H1 (cell line): ENCODE results near the gene APEH. TPM values are rescaled to one million over a fixed set of nuclear protein-coding genes. Genes with fewer than 3 reads are reported as not detected.

ENCODE experiments used
- CTCF ChIA-PET: fragments of 300-600 bp; sonication (Branson Sonifier 250); formaldehyde crosslinking; loops from one replicate; lab custom pipeline; 2021; ENCODE audit not compliant: partially characterized antibody; lab: Charles Lee
- POLR2A ChIA-PET: fragments of 300-600 bp; sonication (Branson Sonifier 250); formaldehyde crosslinking; loops from one replicate; lab custom pipeline; 2021; ENCODE audit warnings: inconsistent platforms; ENCODE audit not compliant: partially characterized antibody; lab: Charles Lee
- DNase-seq, 2 experiments: peaks; one replicate each; pipeline versions ENCODE4 v3.0.0 to v3.0.0-alpha.2; 2010 to 2022; ENCODE audit warnings: low spot score in 2 of 2, low read depth in 1 of 2, mixed read lengths in 1 of 2
- FAIRE-seq: peaks from 2 replicates; lab custom pipeline; 2011; peaks lifted over from hg19 to GRCh38; lab: Jason Lieb, UNC
- H2AFZ ChIP-seq: 2 replicates; pipeline ENCODE4 v1.8.1; 2012; ENCODE audit warnings: low read length, inconsistent platforms
- H2AK5ac ChIP-seq: 2 replicates; pipeline ENCODE4 v1.6.1; 2013; ENCODE audit warnings: low read depth, low read length
- H2BK120ac ChIP-seq: replicated peaks from 2 replicates; pipeline ENCODE3; 2013; ENCODE audit warnings: low read depth, low read length, inconsistent platforms
- H2BK12ac ChIP-seq: 2 replicates; pipeline ENCODE4 v1.6.1; 2013; ENCODE audit warnings: low read depth, low read length
- H2BK15ac ChIP-seq: 2 replicates; pipeline ENCODE4 v1.6.1; 2013; ENCODE audit warnings: low read length
- H2BK20ac ChIP-seq: 2 replicates; pipeline ENCODE4 v1.6.1; 2013; ENCODE audit warnings: low read length
- H2BK5ac ChIP-seq: 2 replicates; pipeline ENCODE4 v1.6.1; 2013; ENCODE audit warnings: low read depth, low read length
- H3K14ac ChIP-seq: 2 replicates; pipeline ENCODE4 v1.6.1; 2013; ENCODE audit warnings: inconsistent platforms; ENCODE audit not compliant: insufficient read length
- H3K18ac ChIP-seq: 2 replicates; pipeline ENCODE4 v1.6.1; 2013; ENCODE audit warnings: low read length; ENCODE audit errors: extremely low read depth
- H3K23ac ChIP-seq: 2 replicates; pipeline ENCODE4 v1.6.1; 2013; ENCODE audit warnings: inconsistent platforms; ENCODE audit not compliant: insufficient read length
- H3K23me2 ChIP-seq: 2 replicates; pipeline ENCODE4 v1.6.1; 2013; ENCODE audit warnings: low read depth, low read length
- H3K27ac ChIP-seq: 2 replicates; pipeline ENCODE4 v1.6.1; 2011; ENCODE audit warnings: low read depth, low read length, inconsistent platforms
- H3K27me3 ChIP-seq, 4 experiments: replicated peaks in 1 of 4; 1 replicate in 1 of 4; 2 replicates in 3 of 4; pipeline versions ENCODE4 v1.6.1 to v1.8.1; 2011 to 2013; ENCODE audit warnings: low read length in 3 of 4, mild to moderate bottlenecking in 3 of 4, inconsistent platforms in 2 of 4, mixed read lengths in 2 of 4, moderate library complexity in 1 of 4; ENCODE audit not compliant: control insufficient read depth in 3 of 4, insufficient read depth in 3 of 4; ENCODE audit errors: extremely low read depth in 1 of 4
- H3K36me3 ChIP-seq, 4 experiments: 2 replicates each; pipeline versions ENCODE4 v1.6.1 to v1.8.1; 2011 to 2013; ENCODE audit warnings: mild to moderate bottlenecking in 4 of 4, low read length in 3 of 4, moderate library complexity in 2 of 4, control low read depth in 1 of 4, inconsistent platforms in 1 of 4; ENCODE audit not compliant: insufficient read depth in 4 of 4, control insufficient read depth in 2 of 4
- H3K4ac ChIP-seq: replicated peaks from 2 replicates; pipeline ENCODE3; 2013; ENCODE audit warnings: low read length, low read depth, mixed read lengths, inconsistent platforms; ENCODE audit not compliant: insufficient read length
- H3K4me1 ChIP-seq, 4 experiments: replicated peaks in 1 of 4; 1 replicate in 1 of 4; 2 replicates in 3 of 4; pipeline versions ENCODE4 v1.6.1 to v1.8.1; 2011 to 2013; ENCODE audit warnings: low read length in 3 of 4, inconsistent platforms in 2 of 4, mixed read lengths in 1 of 4; ENCODE audit not compliant: insufficient read depth in 4 of 4, control insufficient read depth in 3 of 4
- H3K4me2 ChIP-seq, 2 experiments: 2 replicates each; pipeline versions ENCODE4 v1.6.1 to v1.8.1; 2011 to 2013; ENCODE audit warnings: low read depth in 2 of 2, low read length in 2 of 2, control low read depth in 1 of 2, inconsistent platforms in 1 of 2, mild to moderate bottlenecking in 1 of 2; ENCODE audit not compliant: insufficient read depth in 1 of 2
- H3K4me3 ChIP-seq, 4 experiments: fragments of 200-600, 300-600 bp in 1 of 4; sonication (generic), shearing (Covaris generic), sonication (Bioruptor Twin) in 1 of 4; 2 replicates each; pipeline versions ENCODE4 v1.5.1 to v1.8.1; 2011 to 2016; ENCODE audit warnings: low read length in 4 of 4, low read depth in 3 of 4, control low read depth in 2 of 4, inconsistent platforms in 2 of 4, mild to moderate bottlenecking in 2 of 4, mixed read lengths in 1 of 4, moderate library complexity in 1 of 4; ENCODE audit not compliant: insufficient read depth in 2 of 4; ENCODE audit errors: extremely low read depth in 1 of 4
- H3K56ac ChIP-seq: replicated peaks from 2 replicates; pipeline ENCODE3; 2013; ENCODE audit warnings: low read depth, mild to moderate bottlenecking, mixed read lengths, low read length, inconsistent platforms; ENCODE audit not compliant: insufficient read length
- H3K79me1 ChIP-seq: 2 replicates; pipeline ENCODE4 v1.6.1; 2013; ENCODE audit warnings: low read depth, low read length, control low read depth
- H3K79me2 ChIP-seq, 2 experiments: 2 replicates each; pipeline versions ENCODE4 v1.6.1 to v1.8.1; 2012 to 2013; ENCODE audit warnings: low read length in 2 of 2, mild to moderate bottlenecking in 2 of 2, inconsistent platforms in 1 of 2; ENCODE audit not compliant: insufficient read depth in 2 of 2, control insufficient read depth in 1 of 2
- H3K9ac ChIP-seq, 4 experiments: replicated peaks in 1 of 4; 1 replicate in 1 of 4; 2 replicates in 3 of 4; pipeline versions ENCODE4 v1.6.1 to v1.8.1; 2011 to 2013; ENCODE audit warnings: low read depth in 3 of 4, low read length in 3 of 4, control low read depth in 2 of 4, mild to moderate bottlenecking in 2 of 4, moderate library complexity in 2 of 4, inconsistent platforms in 1 of 4; ENCODE audit errors: extremely low read depth in 1 of 4
- H3K9me3 ChIP-seq, 2 experiments: 2 replicates each; pipeline versions ENCODE4 v1.6.1 to v1.8.1; 2012 to 2013; ENCODE audit warnings: mild to moderate bottlenecking in 2 of 2, moderate library complexity in 2 of 2, control low read depth in 1 of 2, inconsistent platforms in 1 of 2, low read depth in 1 of 2, low read length in 1 of 2, mixed read lengths in 1 of 2; ENCODE audit not compliant: insufficient read depth in 2 of 2
- H4K20me1 ChIP-seq, 2 experiments: replicated peaks in 1 of 2; 2 replicates each; pipeline versions ENCODE3 to v1.8.1; 2011 to 2013; ENCODE audit warnings: inconsistent platforms in 2 of 2, low read length in 2 of 2, mild to moderate bottlenecking in 1 of 2; ENCODE audit not compliant: insufficient read depth in 2 of 2, control insufficient read depth in 1 of 2
- H4K5ac ChIP-seq: 2 replicates; pipeline ENCODE4 v1.6.1; 2013; ENCODE audit warnings: low read length, low read depth, mixed read lengths, inconsistent platforms; ENCODE audit not compliant: insufficient read length
- H4K8ac ChIP-seq: 2 replicates; pipeline ENCODE4 v1.8.0; 2013; ENCODE audit warnings: mild to moderate bottlenecking, moderate library complexity, low read length, inconsistent platforms; ENCODE audit not compliant: insufficient read depth; ENCODE audit errors: extremely low read depth
- H4K91ac ChIP-seq: replicated peaks from 2 replicates; pipeline ENCODE3; 2013; ENCODE audit warnings: low read length, mixed read lengths, inconsistent platforms; ENCODE audit not compliant: insufficient read length
- BRCA1 ChIP-seq: IDR thresholded peaks from 2 replicates; pipeline ENCODE4 v1.6.1; 2012; ENCODE audit warnings: low read depth, low read length, improper control_type of control experiment
- CTBP2 ChIP-seq: IDR thresholded peaks from 2 replicates; pipeline ENCODE4 v1.7.0; 2011; ENCODE audit warnings: borderline replicate concordance, mild to moderate bottlenecking, moderate library complexity, mixed read lengths, low read length; ENCODE audit not compliant: insufficient read depth, insufficient read length
- KDM4A ChIP-seq: IDR thresholded peaks from one replicate; pipeline ENCODE4 v1.7.1; 2012; ENCODE audit warnings: low read depth, mild to moderate bottlenecking, moderate library complexity, low read length, inconsistent platforms; ENCODE audit not compliant: severe bottlenecking
- RXRA ChIP-seq: IDR thresholded peaks from 2 replicates; pipeline ENCODE4 v1.6.1; 2011; ENCODE audit warnings: low read depth, mild to moderate bottlenecking, low read length, moderate library complexity; ENCODE audit not compliant: insufficient read depth
- WGBS, 2 experiments: shearing (Covaris generic) in 1 of 2; methylation state at CpG; one replicate each; pipeline versions ENCODE4 v1.1.6 to v1.1.7; 2013 to 2015; ENCODE audit warnings: low lambda C conversion rate in 2 of 2, mixed read lengths in 2 of 2, inconsistent platforms in 1 of 2, low coverage in 1 of 2, missing lambda C conversion rate in 1 of 2; ENCODE audit not compliant: insufficient replicate concordance in 2 of 2, insufficient coverage in 1 of 2, insufficient read length in 1 of 2; ENCODE audit errors: extremely low coverage in 1 of 2, missing lambda C conversion rate in 1 of 2; 5-methylcytosine and 5-hydroxymethylcytosine counted together
- polyA plus RNA-seq, 7 experiments: library from polyadenylated mRNA; depleted of rRNA in 3 of 7; stranded (reverse) in 5 of 7; unstranded in 2 of 7; fragments of >200 nt in 5 of 7; fragments of 200-250 nt in 2 of 7; gene quantifications; 1 replicate in 5 of 7; 2 replicates in 1 of 7; 4 replicates in 1 of 7; pipeline versions ENCODE4 v1.2.1 to v1.2.3, GENCODE V29; 2011 to 2013; ENCODE audit warnings: missing spikeins in 2 of 7, mixed read lengths in 2 of 7
- total RNA-seq: library from RNA; stranded (reverse); fragmentation: NEBNext Ultra II Directional; extraction: Animal tissue kit (Norgen Biotek cat#: 25700); gene quantifications from 2 replicates; pipeline ENCODE4 v1.2.1, GENCODE V29; 2021

The APEH gene
- total and polyA plus RNA-seq, 2 of the 8 experiments (the other 6 are each of a cell fraction or from before 2014, with no cell fraction given): 222 to 260 TPM

DNA sequence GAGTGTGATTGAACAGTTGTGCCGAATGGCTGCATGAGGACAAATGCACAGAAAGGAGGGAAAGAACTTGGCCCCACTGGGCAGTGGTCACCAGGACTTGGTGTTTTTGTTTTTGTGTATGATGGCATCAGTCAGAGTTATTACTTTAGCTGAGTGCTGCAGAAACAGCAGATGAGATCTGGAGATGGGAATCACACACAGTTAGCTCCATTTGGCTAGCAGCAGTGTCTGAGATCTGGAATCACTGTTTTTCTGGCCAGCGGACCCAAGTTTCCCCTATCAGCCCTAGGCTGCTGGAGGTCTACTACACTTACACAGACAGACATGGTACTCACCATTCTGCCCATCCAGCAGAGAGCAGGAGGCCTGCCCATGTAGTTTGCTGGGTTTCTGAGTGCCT is 45.9 kb upstream of the APEH start:
- TF ChIP-seq KDM4A (no peak), BRCA1 (no peak), RXRA (no peak), CTBP2 (no peak)
- Histone ChIP-seq H2BK5ac (no peak overlapping the region), H4K5ac (no peak overlapping the region), H4K8ac (no peak overlapping the region), H2BK15ac (no peak overlapping the region), H2AK5ac (no peak overlapping the region), H3K9ac (no peak overlapping the region), H3K9me3 (peaks cover 0 to 4% of the 10 kb centered on the region in 2 experiments; a peak in 1 of 4 replicates), H3K36me3 (no peaks in the 10 kb centered on the region), H3K56ac (no peak overlapping the region), H3K27ac (no peak overlapping the region), H2BK120ac (no peak overlapping the region), H3K4me3 (no peak overlapping the region), H3K79me1 (no peaks in the 10 kb centered on the region), H4K91ac (no peak overlapping the region), H3K4ac (no peak overlapping the region), H3K23ac (no peak overlapping the region), H4K20me1 (no peaks in the 10 kb centered on the region), H3K4me2 (no peak overlapping the region), H3K4me1 (no peaks in the 10 kb centered on the region), H3K79me2 (no peaks in the 10 kb centered on the region), H3K27me3 (no peaks in the 10 kb centered on the region), H2AFZ (no peak overlapping the region), H3K23me2 (no peaks in the 10 kb centered on the region), H2BK12ac (no peak overlapping the region), H3K18ac (no peak overlapping the region), H3K14ac (no peak overlapping the region), H2BK20ac (no peak overlapping the region)
- CTCF ChIA-PET: interaction anchor here (0.6 to 1.4 kb wide), 5 partner anchors 10 to 73 kb away, joined by 3 to 6 read pairs (median 4); no protein-coding TSS in a partner anchor
- FAIRE-seq: no peak
- POLR2A ChIA-PET: no interaction called here
- WGBS, 2 experiments: 78% methylated on average over 2 of the region's 2 CpGs; no CpG with 5 or more reads in 1 of the 2 experiments
- DNase-seq: no peak
